Measurements from ENCODE around the gene HAPLN2. TPM values are rescaled to one million over a fixed set of nuclear protein-coding genes. Genes with fewer than 3 reads are reported as not detected.

The HAPLN2 gene
- total and polyA plus RNA-seq, 8 donors = 0.38 to 0.46 TPM; not detected in 6

GRCh38 chr1:156623946-156624813 is 5.0 kb downstream of the HAPLN2 start:
- WGBS, 2 donors = 2 to 3% methylated on average over 60 to 87 of the region's 87 CpGs

GRCh38 chr1:156624814-156625435 is 5.7 kb downstream of the HAPLN2 start:
- WGBS, 2 donors = 2 to 3% methylated on average over 44 to 54 of the region's 55 CpGs
- FAIRE-seq = no peak
- intact Hi-C loops (cut with DNase I) = loop anchor here in 2 of 3 donors (2.0 to 5.0 kb wide), 3 partner anchors 32 to 248 kb away; no protein-coding TSS in a partner anchor
- ATAC-seq = peak in 2 of 4 donors; percentile 7 to 8
- H3K27ac ChIP-seq = no peak overlapping the region
- peak in 2 of 6 donors; percentile 60 to 70 for DNase-seq
- H3K27me3 ChIP-seq = peaks cover 0 to 32% (median 6%) of the 10 kb centered on the region in 4 donors
- H3K36me3 ChIP-seq = no peaks in the 10 kb centered on the region
- H3K4me3 ChIP-seq = peak overlapping the region in 2 of 4 donors; percentile 13 to 45
- peaks cover 4 to 14% (median 5%) of the 10 kb centered on the region in 3 donors for H3K4me1 ChIP-seq
- no peaks in the 10 kb centered on the region for H3K9me3 ChIP-seq
- TF ChIP-seq CTCF (IDR thresholded peaks at IDR 0.05) = no peak

More at GRCh38 chr1:156623946-156624813, 5.0 kb downstream of the HAPLN2 start:
- Histone ChIP-seq H3K27ac (no peak overlapping the region), H3K9me3 (no peaks in the 10 kb centered on the region), H3K36me3 (no peaks in the 10 kb centered on the region), H3K4me3 (peak overlapping the region in 3 of 4 donors; percentile 3 to 45 (median 13)), H3K4me1 (peaks cover 4 to 14% (median 5%) of the 10 kb centered on the region in 3 donors), H3K27me3 (peaks cover 0 to 32% (median 6%) of the 10 kb centered on the region in 4 donors)
- ATAC-seq (peak; percentile 51 to 79 (median 74)), FAIRE-seq (no peak), DNase-seq (peak in 4 of 6 donors; percentile 34 to 81 (median 66))
- no peak for TF ChIP-seq CTCF (IDR thresholded peaks at IDR 0.05)
- intact Hi-C loops (cut with DNase I) = loop anchor here in 2 of 3 donors (2.0 to 5.0 kb wide), 2 partner anchors 33 to 35 kb away; no protein-coding TSS in a partner anchor

GRCh38 chr1:156625436-156626078 is 6.3 kb downstream of the HAPLN2 start:
- intact Hi-C loops (cut with DNase I) = loop anchor here in 1 of 3 donors (2.0 to 5.0 kb wide), 2 partner anchors 33 to 248 kb away; no protein-coding TSS in a partner anchor
- TF ChIP-seq CTCF (IDR thresholded peaks at IDR 0.05) = peak; percentile 50 to 75 (median 68)
- FAIRE-seq = no peak
- H3K4me1 ChIP-seq = peaks cover 4 to 14% (median 5%) of the 10 kb centered on the region in 3 donors
- H3K9me3 ChIP-seq = no peaks in the 10 kb centered on the region
- ATAC-seq = peak in 3 of 4 donors; percentile 73 to 78 (median 74)
- no peaks in the 10 kb centered on the region for H3K36me3 ChIP-seq
- DNase-seq = peak in 5 of 6 donors; percentile 21 to 88 (median 70)
- peaks cover 0 to 32% (median 6%) of the 10 kb centered on the region in 4 donors for H3K27me3 ChIP-seq
- H3K27ac ChIP-seq = no peak overlapping the region
- 3% methylated on average over 42 to 45 of the region's 45 CpGs for WGBS, 2 donors
- H3K4me3 ChIP-seq = peak overlapping the region in 1 of 4 donors; percentile 45

GRCh38 chr1:156626079-156626438 is 6.8 kb downstream of the HAPLN2 start:
- WGBS, 2 donors = 45 to 46% methylated on average over 4 of the region's 4 CpGs
- Histone ChIP-seq H3K27me3 (peaks cover 0 to 32% (median 6%) of the 10 kb centered on the region in 4 donors), H3K36me3 (no peaks in the 10 kb centered on the region), H3K9me3 (no peaks in the 10 kb centered on the region), H3K4me3 (no peak overlapping the region), H3K27ac (no peak overlapping the region), H3K4me1 (peaks cover 4 to 14% (median 5%) of the 10 kb centered on the region in 3 donors)
- TF ChIP-seq CTCF (IDR thresholded peaks at IDR 0.05) = peak in 1 of 4 donors; percentile 1
- DNase-seq (no peak), ATAC-seq (no peak), FAIRE-seq (no peak)
- intact Hi-C loops (cut with DNase I) = loop anchor here in 1 of 3 donors (5.0 kb wide), 1 partner anchor 249 kb away; no protein-coding TSS in a partner anchor
